ENCODE data around the gene PRCC.

- no peak for TF ChIP-seq CTCF (conservative IDR thresholded peaks at IDR 0.05; ENCODE audit: low read depth, low read length)
- TF ChIP-seq EZH2 (IDR thresholded peaks at IDR 0.05; ENCODE audit: low read length, unreplicated experiment) = no peak
- no peak for TF ChIP-seq EZH2phosphoT487 (IDR thresholded peaks at IDR 0.05; ENCODE audit: borderline replicate concordance, low read length)
Observed at GRCh38 chr1:156740237-156740740, 27.0 kb upstream of the PRCC start.
